GM12878 (cell line): ENCODE measurements around the gene RCC1. TPM values are rescaled to one million over a fixed set of nuclear protein-coding genes. Genes with fewer than 3 reads are reported as not detected.

Experiments used
- ATAC-seq: fragments of 200-7000 bp; cut with Tn5 transposase; 3 replicates; pipeline ENCODE4 v1.9.1; 2020; ENCODE audit warnings: mild to moderate bottlenecking, moderate library complexity
- BruUV-seq: library from RNA; stranded (reverse); fragments of 400-500 nt; replicated peaks from 2 replicates; lab custom pipeline; 2021; lab: Mats Ljungman, UMichigan
- CTCF ChIA-PET: fragments of 300-600 bp; sonication (Branson Sonifier 250); formaldehyde crosslinking; extraction: SDS; loops from one replicate; lab custom pipeline; 2021; ENCODE audit warnings: inconsistent platforms; lab: Yijun Ruan, JAX
- POLR2A ChIA-PET: fragments of 350-600 bp; formaldehyde crosslinking; extraction: SDS; loops from one replicate; lab custom pipeline; 2021; ENCODE audit warnings: inconsistent platforms; lab: Charles Lee
- RAD21 ChIA-PET: fragments of 300-600 bp; sonication (Branson Sonifier 250); formaldehyde crosslinking; loops from one replicate; lab custom pipeline; 2023; ENCODE audit warnings: antibody characterized with exemption; ENCODE audit not compliant: unreplicated experiment; lab: Charles Lee
- SMC1A ChIA-PET: fragments of 300-600 bp; sonication (Branson Sonifier 250); formaldehyde crosslinking; loops from one replicate; lab custom pipeline; 2023; ENCODE audit not compliant: unreplicated experiment, uncharacterized antibody; lab: Charles Lee
- DNase-seq: peaks from one replicate; pipeline ENCODE4 v3.0.0-alpha.2; 2011; ENCODE audit warnings: low read depth, low spot score
- FAIRE-seq: peaks from 3 replicates; lab custom pipeline; 2011; peaks lifted over from hg19 to GRCh38; lab: Jason Lieb, UNC
- H2AFZ ChIP-seq: 2 replicates; pipeline ENCODE4 v1.6.0; 2011; ENCODE audit warnings: low read depth, low read length, control low read depth; ENCODE audit not compliant: control insufficient read depth
- H3K27ac ChIP-seq: 2 replicates; pipeline ENCODE4 v1.5.1; 2011; ENCODE audit warnings: control low read depth; ENCODE audit not compliant: control insufficient read depth, insufficient read depth
- H3K27me3 ChIP-seq, 2 experiments: replicated peaks in 1 of 2; 2 replicates each; pipeline versions ENCODE4 v1.6.0 to v1.6.1; 2011; ENCODE audit warnings: low read length in 1 of 2; ENCODE audit not compliant: control insufficient read depth in 2 of 2, insufficient read depth in 2 of 2
- H3K36me3 ChIP-seq, 2 experiments: 2 replicates each; pipeline ENCODE4 v1.5.1; 2011; ENCODE audit warnings: low read length in 1 of 2; ENCODE audit not compliant: control insufficient read depth in 2 of 2, insufficient read depth in 2 of 2
- H3K4me1 ChIP-seq: 2 replicates; pipeline ENCODE4 v1.6.1; 2011; ENCODE audit warnings: mild to moderate bottlenecking, low read length, moderate library complexity, mixed read lengths; ENCODE audit not compliant: control insufficient read depth, insufficient read depth
- H3K4me2 ChIP-seq: 2 replicates; pipeline ENCODE4 v1.6.0; 2011; ENCODE audit warnings: control low read depth; ENCODE audit not compliant: control insufficient read depth, insufficient read depth
- H3K4me3 ChIP-seq: fragments of 200-600 bp; sonication (generic); 2 replicates; pipeline ENCODE4 v1.5.1; 2016
- H3K79me2 ChIP-seq: 2 replicates; pipeline ENCODE4 v1.6.0; 2011; ENCODE audit warnings: low read length; ENCODE audit not compliant: control insufficient read depth, insufficient read depth
- H3K9ac ChIP-seq: 2 replicates; pipeline ENCODE4 v1.8.0; 2011; ENCODE audit warnings: low read length, control low read depth, mixed read lengths; ENCODE audit not compliant: control insufficient read depth, insufficient read depth
- H3K9me3 ChIP-seq: replicated peaks from 3 replicates; pipeline ENCODE4 v1.5.1; 2011; ENCODE audit warnings: mild to moderate bottlenecking, low read length; ENCODE audit not compliant: control insufficient read depth, insufficient read depth
- H4K20me1 ChIP-seq: 2 replicates; pipeline ENCODE4 v1.6.0; 2011; ENCODE audit not compliant: control insufficient read depth, insufficient read depth
- BCL11A ChIP-seq: IDR thresholded peaks from 2 replicates; pipeline ENCODE4 v1.6.1; 2011; ENCODE audit warnings: low read depth, low read length
- CEBPB ChIP-seq, 2 experiments: fragments of 150-350 bp in 1 of 2; IDR thresholded peaks; 2 replicates each; pipeline ENCODE4 v1.6.1; 2012 to 2014; ENCODE audit warnings: low read depth in 2 of 2, low read length in 2 of 2, borderline replicate concordance in 1 of 2, inconsistent platforms in 1 of 2
- CEBPZ ChIP-seq: fragments of 150-350 bp; IDR thresholded peaks from 2 replicates; pipeline ENCODE4 v1.6.1; 2016; ENCODE audit warnings: low read depth, low read length
- CUX1 ChIP-seq: IDR thresholded peaks from 2 replicates; pipeline ENCODE4 v1.6.1; 2012; ENCODE audit warnings: improper control_type of control experiment, low read depth, low read length; ENCODE audit not compliant: insufficient replicate concordance
- FOXK2 ChIP-seq: fragments of 450-650 bp; IDR thresholded peaks from 2 replicates; pipeline ENCODE4 v1.6.1; 2017; ENCODE audit warnings: mild to moderate bottlenecking, moderate library complexity
- KDM1A ChIP-seq: fragments of 200-600 bp; sonication (generic); IDR thresholded peaks from 2 replicates; pipeline ENCODE4 v1.6.1; 2016; ENCODE audit warnings: borderline replicate concordance
- MTA3 ChIP-seq: IDR thresholded peaks from 2 replicates; pipeline ENCODE4 v1.6.1; 2012; ENCODE audit warnings: low read length, inconsistent platforms, borderline replicate concordance
- PAX8 ChIP-seq: fragments of 450-650 bp; IDR thresholded peaks from 2 replicates; pipeline ENCODE4 v1.6.1; 2017; ENCODE audit warnings: mild to moderate bottlenecking, moderate library complexity
- PBX3 ChIP-seq: IDR thresholded peaks from 2 replicates; pipeline ENCODE4 v1.6.1; 2011; ENCODE audit warnings: mild to moderate bottlenecking, low read depth, low read length, moderate library complexity; ENCODE audit not compliant: insufficient replicate concordance
- POLR2AphosphoS2 ChIP-seq: IDR thresholded peaks from 2 replicates; pipeline ENCODE4 v1.6.1; 2011; ENCODE audit warnings: low read depth, mild to moderate bottlenecking, low read length, improper control_type of control experiment, moderate library complexity
- RELA ChIP-seq: fragments of 450-650 bp; IDR thresholded peaks from 2 replicates; pipeline ENCODE4 v1.8.0; 2014; ENCODE audit warnings: borderline replicate concordance; ENCODE audit not compliant: partially characterized antibody
- RFX5 ChIP-seq: IDR thresholded peaks from 2 replicates; pipeline ENCODE4 v1.6.1; 2011; ENCODE audit warnings: low read depth, low read length, improper control_type of control experiment
- SUPT20H ChIP-seq: IDR thresholded peaks from 2 replicates; pipeline ENCODE4 v1.6.1; 2011; ENCODE audit warnings: low read depth, mild to moderate bottlenecking, low read length, moderate library complexity, borderline replicate concordance; ENCODE audit not compliant: control insufficient read depth
- TCF3 ChIP-seq: IDR thresholded peaks from 2 replicates; pipeline ENCODE4 v1.6.1; 2012; ENCODE audit warnings: low read depth, mild to moderate bottlenecking, low read length, borderline replicate concordance; ENCODE audit not compliant: insufficient read depth
- ZSCAN29 ChIP-seq: fragments of 450-650 bp; IDR thresholded peaks from 2 replicates; pipeline ENCODE4 v1.6.1; 2017; ENCODE audit warnings: mild to moderate bottlenecking, moderate library complexity
- WGBS: methylation state at CpG from one replicate; pipeline ENCODE4 v1.1.6; 2016; ENCODE audit warnings: low lambda C conversion rate; ENCODE audit not compliant: insufficient replicate concordance, insufficient coverage; ENCODE audit errors: missing lambda C conversion rate; 5-methylcytosine and 5-hydroxymethylcytosine counted together
- in situ Hi-C: fragments of 300-500 bp; cut with MboI; formaldehyde crosslinking; loops from 9 replicates; pipeline ENCODE4 v1.14.3; 2018; ENCODE audit warnings: mixed read lengths
- intact Hi-C: fragments of 100-400 bp; cut with micrococcal nuclease; formaldehyde crosslinking; loops from one replicate; pipeline ENCODE4 v1.14.2; 2022; ENCODE audit not compliant: unreplicated experiment
- polyA plus RNA-seq, 11 experiments: library from polyadenylated mRNA; depleted of rRNA in 4 of 11; unstranded in 6 of 11; stranded (reverse) in 5 of 11; fragments of >200 nt; fragmentation: Nextera tagmentation in 4 of 11; fragmentation: Illumina TruSeq in 1 of 11; extraction: Ambion mirVana in 4 of 11; extraction: Trizol in 1 of 11; gene quantifications; 1 replicate in 1 of 11; 2 replicates in 10 of 11; pipeline versions ENCODE4 v1.2.1 to v1.2.3, GENCODE V29; 2011 to 2016; ENCODE audit warnings: inconsistent platforms in 2 of 11, missing spikeins in 2 of 11, low read depth in 1 of 11
- total RNA-seq, 4 experiments: library from RNA; depleted of rRNA in 3 of 4; stranded (reverse); fragments of >200 nt in 3 of 4; fragmentation: Illumina TruSeq in 1 of 4; extraction: Trizol in 1 of 4; gene quantifications; 2 replicates each; pipeline versions ENCODE4 v1.2.1 to v1.2.3, GENCODE V29; 2013 to 2021

RCC1 gene
- total and polyA plus RNA-seq, 10 of the 15 experiments (the other 5 are each of a cell fraction or from before 2014, with no cell fraction given), result 8.3 to 99.4 (median 74.6) TPM

GRCh38 chr1:28482702-28483101 is 23.1 kb upstream of the RCC1 start:
- no peaks in the 10 kb centered on the region for H3K9me3 ChIP-seq
- intact Hi-C loops, result no loop called here
- H3K9ac ChIP-seq, result no peak overlapping the region
- H3K36me3 ChIP-seq, result peaks cover 0 to 19% of the 10 kb centered on the region in 2 experiments; a peak in 2 of 4 replicates
- ChIA-PET SMC1A (interaction anchor here (1.0 to 1.4 kb wide), 2 partner anchors 12 to 85 kb away, joined by 3 read pairs; no protein-coding TSS in a partner anchor), POLR2A (interaction anchor here (1.2 to 1.5 kb wide), 2 partner anchors 8 to 10 kb away, joined by 4 to 5 read pairs; no protein-coding TSS in a partner anchor), CTCF (no interaction called here), RAD21 (no interaction called here)
- no peaks in the 10 kb centered on the region for H4K20me1 ChIP-seq
- WGBS, result 100% methylated on average over 2 of the region's 2 CpGs
- no TSS peak for BruUV-seq
- no peak overlapping the region for H3K4me2 ChIP-seq
- in situ Hi-C loops, result no loop called here
- no peaks in the 10 kb centered on the region for H3K27me3 ChIP-seq
- no peak for FAIRE-seq
- H3K27ac ChIP-seq, result no peak overlapping the region
- H3K4me1 ChIP-seq, result no peaks in the 10 kb centered on the region
- H3K79me2 ChIP-seq, result no peaks in the 10 kb centered on the region
- no peak for ATAC-seq
- H2AFZ ChIP-seq, result no peak overlapping the region
- no peak overlapping the region for H3K4me3 ChIP-seq
- no peak for DNase-seq
- TF ChIP-seq TCF3, result no peak
- TF ChIP-seq BCL11A, result no peak
- TF ChIP-seq ZSCAN29, result no peak
- TF ChIP-seq RELA, result no peak
- no peak for TF ChIP-seq CEBPZ
- TF ChIP-seq PAX8, result no peak
- no peak for TF ChIP-seq PBX3
- no peak for TF ChIP-seq RFX5
- TF ChIP-seq CEBPB (IDR thresholded peaks at IDR 0.05; ENCODE audit: borderline replicate concordance in 1 of 2, low read depth in 2 of 2, low read length in 2 of 2), result no peak
- TF ChIP-seq KDM1A, result no peak
- TF ChIP-seq SUPT20H, result no peak
- no peak for TF ChIP-seq FOXK2
- no peak for TF ChIP-seq MTA3
- TF ChIP-seq POLR2AphosphoS2, result no peak
- no peak for TF ChIP-seq CUX1
